H1 (cell line): ENCODE data around the gene PRMT1. TPM values are rescaled to one million over a fixed set of nuclear protein-coding genes. Genes with fewer than 3 reads are reported as not detected.

Experiments used
- CTCF ChIA-PET: fragments of 300-600 bp; sonication (Branson Sonifier 250); formaldehyde crosslinking; loops from one replicate; lab custom pipeline; 2021; ENCODE audit not compliant: partially characterized antibody; lab: Charles Lee
- POLR2A ChIA-PET: fragments of 300-600 bp; sonication (Branson Sonifier 250); formaldehyde crosslinking; loops from one replicate; lab custom pipeline; 2021; ENCODE audit warnings: inconsistent platforms; ENCODE audit not compliant: partially characterized antibody; lab: Charles Lee
- DNase-seq, 2 experiments: peaks; one replicate each; pipeline versions ENCODE4 v3.0.0 to v3.0.0-alpha.2; 2010 to 2022; ENCODE audit warnings: low spot score in 2 of 2, low read depth in 1 of 2, mixed read lengths in 1 of 2
- FAIRE-seq: peaks from 2 replicates; lab custom pipeline; 2011; peaks lifted over from hg19 to GRCh38; lab: Jason Lieb, UNC
- H2AFZ ChIP-seq: 2 replicates; pipeline ENCODE4 v1.8.1; 2012; ENCODE audit warnings: low read length, inconsistent platforms
- H2AK5ac ChIP-seq: 2 replicates; pipeline ENCODE4 v1.6.1; 2013; ENCODE audit warnings: low read depth, low read length
- H2BK120ac ChIP-seq: replicated peaks from 2 replicates; pipeline ENCODE3; 2013; ENCODE audit warnings: low read depth, low read length, inconsistent platforms
- H2BK12ac ChIP-seq: 2 replicates; pipeline ENCODE4 v1.6.1; 2013; ENCODE audit warnings: low read depth, low read length
- H2BK15ac ChIP-seq: 2 replicates; pipeline ENCODE4 v1.6.1; 2013; ENCODE audit warnings: low read length
- H2BK20ac ChIP-seq: 2 replicates; pipeline ENCODE4 v1.6.1; 2013; ENCODE audit warnings: low read length
- H2BK5ac ChIP-seq: 2 replicates; pipeline ENCODE4 v1.6.1; 2013; ENCODE audit warnings: low read depth, low read length
- H3K14ac ChIP-seq: 2 replicates; pipeline ENCODE4 v1.6.1; 2013; ENCODE audit warnings: inconsistent platforms; ENCODE audit not compliant: insufficient read length
- H3K18ac ChIP-seq: 2 replicates; pipeline ENCODE4 v1.6.1; 2013; ENCODE audit warnings: low read length; ENCODE audit errors: extremely low read depth
- H3K23ac ChIP-seq: 2 replicates; pipeline ENCODE4 v1.6.1; 2013; ENCODE audit warnings: inconsistent platforms; ENCODE audit not compliant: insufficient read length
- H3K23me2 ChIP-seq: 2 replicates; pipeline ENCODE4 v1.6.1; 2013; ENCODE audit warnings: low read depth, low read length
- H3K27ac ChIP-seq: 2 replicates; pipeline ENCODE4 v1.6.1; 2011; ENCODE audit warnings: low read depth, low read length, inconsistent platforms
- H3K27me3 ChIP-seq, 4 experiments: replicated peaks in 1 of 4; 1 replicate in 1 of 4; 2 replicates in 3 of 4; pipeline versions ENCODE4 v1.6.1 to v1.8.1; 2011 to 2013; ENCODE audit warnings: low read length in 3 of 4, mild to moderate bottlenecking in 3 of 4, inconsistent platforms in 2 of 4, mixed read lengths in 2 of 4, moderate library complexity in 1 of 4; ENCODE audit not compliant: control insufficient read depth in 3 of 4, insufficient read depth in 3 of 4; ENCODE audit errors: extremely low read depth in 1 of 4
- H3K36me3 ChIP-seq, 4 experiments: 2 replicates each; pipeline versions ENCODE4 v1.6.1 to v1.8.1; 2011 to 2013; ENCODE audit warnings: mild to moderate bottlenecking in 4 of 4, low read length in 3 of 4, moderate library complexity in 2 of 4, control low read depth in 1 of 4, inconsistent platforms in 1 of 4; ENCODE audit not compliant: insufficient read depth in 4 of 4, control insufficient read depth in 2 of 4
- H3K4ac ChIP-seq: replicated peaks from 2 replicates; pipeline ENCODE3; 2013; ENCODE audit warnings: low read length, low read depth, mixed read lengths, inconsistent platforms; ENCODE audit not compliant: insufficient read length
- H3K4me1 ChIP-seq, 4 experiments: replicated peaks in 1 of 4; 1 replicate in 1 of 4; 2 replicates in 3 of 4; pipeline versions ENCODE4 v1.6.1 to v1.8.1; 2011 to 2013; ENCODE audit warnings: low read length in 3 of 4, inconsistent platforms in 2 of 4, mixed read lengths in 1 of 4; ENCODE audit not compliant: insufficient read depth in 4 of 4, control insufficient read depth in 3 of 4
- H3K4me2 ChIP-seq, 2 experiments: 2 replicates each; pipeline versions ENCODE4 v1.6.1 to v1.8.1; 2011 to 2013; ENCODE audit warnings: low read depth in 2 of 2, low read length in 2 of 2, control low read depth in 1 of 2, inconsistent platforms in 1 of 2, mild to moderate bottlenecking in 1 of 2; ENCODE audit not compliant: insufficient read depth in 1 of 2
- H3K4me3 ChIP-seq, 4 experiments: fragments of 200-600, 300-600 bp in 1 of 4; sonication (generic), shearing (Covaris generic), sonication (Bioruptor Twin) in 1 of 4; 2 replicates each; pipeline versions ENCODE4 v1.5.1 to v1.8.1; 2011 to 2016; ENCODE audit warnings: low read length in 4 of 4, low read depth in 3 of 4, control low read depth in 2 of 4, inconsistent platforms in 2 of 4, mild to moderate bottlenecking in 2 of 4, mixed read lengths in 1 of 4, moderate library complexity in 1 of 4; ENCODE audit not compliant: insufficient read depth in 2 of 4; ENCODE audit errors: extremely low read depth in 1 of 4
- H3K56ac ChIP-seq: replicated peaks from 2 replicates; pipeline ENCODE3; 2013; ENCODE audit warnings: low read depth, mild to moderate bottlenecking, mixed read lengths, low read length, inconsistent platforms; ENCODE audit not compliant: insufficient read length
- H3K79me1 ChIP-seq: 2 replicates; pipeline ENCODE4 v1.6.1; 2013; ENCODE audit warnings: low read depth, low read length, control low read depth
- H3K79me2 ChIP-seq, 2 experiments: 2 replicates each; pipeline versions ENCODE4 v1.6.1 to v1.8.1; 2012 to 2013; ENCODE audit warnings: low read length in 2 of 2, mild to moderate bottlenecking in 2 of 2, inconsistent platforms in 1 of 2; ENCODE audit not compliant: insufficient read depth in 2 of 2, control insufficient read depth in 1 of 2
- H3K9ac ChIP-seq, 4 experiments: replicated peaks in 1 of 4; 1 replicate in 1 of 4; 2 replicates in 3 of 4; pipeline versions ENCODE4 v1.6.1 to v1.8.1; 2011 to 2013; ENCODE audit warnings: low read depth in 3 of 4, low read length in 3 of 4, control low read depth in 2 of 4, mild to moderate bottlenecking in 2 of 4, moderate library complexity in 2 of 4, inconsistent platforms in 1 of 4; ENCODE audit errors: extremely low read depth in 1 of 4
- H3K9me3 ChIP-seq, 2 experiments: 2 replicates each; pipeline versions ENCODE4 v1.6.1 to v1.8.1; 2012 to 2013; ENCODE audit warnings: mild to moderate bottlenecking in 2 of 2, moderate library complexity in 2 of 2, control low read depth in 1 of 2, inconsistent platforms in 1 of 2, low read depth in 1 of 2, low read length in 1 of 2, mixed read lengths in 1 of 2; ENCODE audit not compliant: insufficient read depth in 2 of 2
- H4K20me1 ChIP-seq, 2 experiments: replicated peaks in 1 of 2; 2 replicates each; pipeline versions ENCODE3 to v1.8.1; 2011 to 2013; ENCODE audit warnings: inconsistent platforms in 2 of 2, low read length in 2 of 2, mild to moderate bottlenecking in 1 of 2; ENCODE audit not compliant: insufficient read depth in 2 of 2, control insufficient read depth in 1 of 2
- H4K5ac ChIP-seq: 2 replicates; pipeline ENCODE4 v1.6.1; 2013; ENCODE audit warnings: low read length, low read depth, mixed read lengths, inconsistent platforms; ENCODE audit not compliant: insufficient read length
- H4K8ac ChIP-seq: 2 replicates; pipeline ENCODE4 v1.8.0; 2013; ENCODE audit warnings: mild to moderate bottlenecking, moderate library complexity, low read length, inconsistent platforms; ENCODE audit not compliant: insufficient read depth; ENCODE audit errors: extremely low read depth
- H4K91ac ChIP-seq: replicated peaks from 2 replicates; pipeline ENCODE3; 2013; ENCODE audit warnings: low read length, mixed read lengths, inconsistent platforms; ENCODE audit not compliant: insufficient read length
- BCL11A ChIP-seq, 2 experiments: IDR thresholded peaks; one replicate each; pipeline ENCODE4 v1.6.1; 2011; ENCODE audit warnings: low read depth in 2 of 2, low read length in 2 of 2, mild to moderate bottlenecking in 2 of 2
- CTCF ChIP-seq, 3 experiments: IDR thresholded peaks; 1 replicate in 2 of 3; 2 replicates in 1 of 3; pipeline versions ENCODE4 v1.5.1 to v1.6.1; 2011; ENCODE audit warnings: low read length in 3 of 3, mild to moderate bottlenecking in 3 of 3, inconsistent platforms in 2 of 3, low read depth in 1 of 3, moderate library complexity in 1 of 3; ENCODE audit not compliant: insufficient read depth in 1 of 3; ENCODE audit errors: control extremely low read depth in 1 of 3
- WGBS, 2 experiments: shearing (Covaris generic) in 1 of 2; methylation state at CpG; one replicate each; pipeline versions ENCODE4 v1.1.6 to v1.1.7; 2013 to 2015; ENCODE audit warnings: low lambda C conversion rate in 2 of 2, mixed read lengths in 2 of 2, inconsistent platforms in 1 of 2, low coverage in 1 of 2, missing lambda C conversion rate in 1 of 2; ENCODE audit not compliant: insufficient replicate concordance in 2 of 2, insufficient coverage in 1 of 2, insufficient read length in 1 of 2; ENCODE audit errors: extremely low coverage in 1 of 2, missing lambda C conversion rate in 1 of 2; 5-methylcytosine and 5-hydroxymethylcytosine counted together
- polyA plus RNA-seq, 7 experiments: library from polyadenylated mRNA; depleted of rRNA in 3 of 7; stranded (reverse) in 5 of 7; unstranded in 2 of 7; fragments of >200 nt in 5 of 7; fragments of 200-250 nt in 2 of 7; gene quantifications; 1 replicate in 5 of 7; 2 replicates in 1 of 7; 4 replicates in 1 of 7; pipeline versions ENCODE4 v1.2.1 to v1.2.3, GENCODE V29; 2011 to 2013; ENCODE audit warnings: missing spikeins in 2 of 7, mixed read lengths in 2 of 7
- total RNA-seq: library from RNA; stranded (reverse); fragmentation: NEBNext Ultra II Directional; extraction: Animal tissue kit (Norgen Biotek cat#: 25700); gene quantifications from 2 replicates; pipeline ENCODE4 v1.2.1, GENCODE V29; 2021

The PRMT1 gene
- total and polyA plus RNA-seq, 2 of the 8 experiments (the other 6 are each of a cell fraction or from before 2014, with no cell fraction given) = 561 to 1,215 TPM

DNA sequence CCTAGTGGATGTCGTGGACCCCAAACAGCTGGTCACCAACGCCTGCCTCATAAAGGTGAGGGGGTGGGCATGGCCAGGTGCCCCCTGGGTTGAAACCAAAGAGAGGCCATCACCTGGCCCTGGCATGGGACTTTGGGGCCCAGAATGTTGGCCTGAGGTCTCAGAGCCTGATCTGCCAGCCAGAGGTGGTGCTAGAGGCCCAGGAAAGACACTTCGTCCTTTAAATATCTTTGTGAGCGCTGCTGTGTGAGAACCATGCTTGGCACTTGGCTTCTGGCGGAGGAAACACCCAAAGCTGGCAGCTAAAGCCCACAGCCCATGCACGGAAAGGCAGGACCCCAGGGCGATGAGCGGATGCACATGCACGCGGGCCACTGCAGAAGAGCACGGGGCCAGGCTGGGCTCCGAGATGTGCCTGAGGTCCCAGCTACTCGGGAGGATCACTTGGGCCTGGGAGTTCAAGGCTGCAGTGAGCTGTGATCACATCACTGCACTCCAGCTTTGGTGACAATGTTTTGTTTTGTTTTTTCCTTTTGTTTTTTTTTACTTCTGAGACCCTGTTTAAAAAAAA lies 8.0 kb downstream of the PRMT1 start:
- H2BK20ac ChIP-seq = no peak overlapping the region
- H4K5ac ChIP-seq = no peak overlapping the region
- ChIA-PET CTCF (interaction anchor here (0.6 to 2.8 kb wide), 20 partner anchors 9 to 180 kb away, joined by 3 to 13 read pairs (median 4); partner anchors contain the start of gene SCAF1), POLR2A (interaction anchor here (0.6 to 12.2 kb wide), 18 partner anchors 6 to 345 kb away, joined by 3 to 168 read pairs (median 4); partner anchors contain the start of genes AP2A1, NOSIP, PRMT1 and PRRG2)
- H3K9me3 ChIP-seq = no peaks in the 10 kb centered on the region
- H3K4ac ChIP-seq = no peak overlapping the region
- H3K79me1 ChIP-seq = peaks cover 14% of the 10 kb centered on the region
- no peak overlapping the region for H2BK120ac ChIP-seq
- H3K27ac ChIP-seq = no peak overlapping the region
- H3K18ac ChIP-seq = no peak overlapping the region
- peaks cover 1 to 27% of the 10 kb centered on the region in 2 experiments; a peak in 3 of 4 replicates for H3K79me2 ChIP-seq
- H4K91ac ChIP-seq = no peak overlapping the region
- peaks cover 26 to 59% (median 42%) of the 10 kb centered on the region in 4 experiments for H3K36me3 ChIP-seq
- no peak overlapping the region for H3K4me3 ChIP-seq
- H3K56ac ChIP-seq = no peak overlapping the region
- H3K23me2 ChIP-seq = peaks cover 5% of the 10 kb centered on the region; the same call in 1 of the 2 replicates
- H2BK12ac ChIP-seq = no peak overlapping the region
- WGBS, 2 experiments = 93% methylated on average over 12 of the region's 13 CpGs; no CpG with 5 or more reads in 1 of the 2 experiments
- H3K14ac ChIP-seq = no peak overlapping the region
- DNase-seq (no peak), FAIRE-seq (no peak)
- H3K9ac ChIP-seq = no peak overlapping the region; a peak in 2 of 7 replicates
- TF ChIP-seq BCL11A (IDR thresholded peaks at IDR 0.05; ENCODE audit: low read depth in 2 of 2, low read length in 2 of 2) (no peak), CTCF (IDR thresholded peaks at IDR 0.05; ENCODE audit: control extremely low read depth in 1 of 3, insufficient read depth in 1 of 3, low read depth in 1 of 3, low read length in 3 of 3) (peak in 2 of 3 experiments; percentile 2 to 8; a peak in 1 of 4 replicates)
- H4K20me1 ChIP-seq = peaks cover 30 to 53% of the 10 kb centered on the region in 2 experiments
- H3K4me1 ChIP-seq = peaks cover 0 to 19% (median 14%) of the 10 kb centered on the region in 4 experiments; a peak in 6 of 7 replicates
- no peaks in the 10 kb centered on the region for H3K27me3 ChIP-seq
- H3K23ac ChIP-seq = no peak overlapping the region
- H2AK5ac ChIP-seq = no peak overlapping the region
- H2BK15ac ChIP-seq = no peak overlapping the region
- H4K8ac ChIP-seq = no peak overlapping the region
- no peak overlapping the region for H2AFZ ChIP-seq
- no peak overlapping the region for H3K4me2 ChIP-seq
- H2BK5ac ChIP-seq = no peak overlapping the region
